GM21528 (cell line): ENCODE data around the gene APBA2.
"Not testable (repeated sequence)": the region's sequence is repeated elsewhere in the genome, so short reads cannot be mapped to it uniquely, and the experiment has no call there.

ENCODE experiments used
- ATAC-seq: cut with Tn5 transposase; IDR thresholded peaks from one replicate; pipeline ENCODE4 v1.9.1; 2021; ENCODE audit warnings: mild to moderate bottlenecking, moderate library complexity; ENCODE audit not compliant: unreplicated experiment, low FRiP score

Gene APBA2

DNA sequence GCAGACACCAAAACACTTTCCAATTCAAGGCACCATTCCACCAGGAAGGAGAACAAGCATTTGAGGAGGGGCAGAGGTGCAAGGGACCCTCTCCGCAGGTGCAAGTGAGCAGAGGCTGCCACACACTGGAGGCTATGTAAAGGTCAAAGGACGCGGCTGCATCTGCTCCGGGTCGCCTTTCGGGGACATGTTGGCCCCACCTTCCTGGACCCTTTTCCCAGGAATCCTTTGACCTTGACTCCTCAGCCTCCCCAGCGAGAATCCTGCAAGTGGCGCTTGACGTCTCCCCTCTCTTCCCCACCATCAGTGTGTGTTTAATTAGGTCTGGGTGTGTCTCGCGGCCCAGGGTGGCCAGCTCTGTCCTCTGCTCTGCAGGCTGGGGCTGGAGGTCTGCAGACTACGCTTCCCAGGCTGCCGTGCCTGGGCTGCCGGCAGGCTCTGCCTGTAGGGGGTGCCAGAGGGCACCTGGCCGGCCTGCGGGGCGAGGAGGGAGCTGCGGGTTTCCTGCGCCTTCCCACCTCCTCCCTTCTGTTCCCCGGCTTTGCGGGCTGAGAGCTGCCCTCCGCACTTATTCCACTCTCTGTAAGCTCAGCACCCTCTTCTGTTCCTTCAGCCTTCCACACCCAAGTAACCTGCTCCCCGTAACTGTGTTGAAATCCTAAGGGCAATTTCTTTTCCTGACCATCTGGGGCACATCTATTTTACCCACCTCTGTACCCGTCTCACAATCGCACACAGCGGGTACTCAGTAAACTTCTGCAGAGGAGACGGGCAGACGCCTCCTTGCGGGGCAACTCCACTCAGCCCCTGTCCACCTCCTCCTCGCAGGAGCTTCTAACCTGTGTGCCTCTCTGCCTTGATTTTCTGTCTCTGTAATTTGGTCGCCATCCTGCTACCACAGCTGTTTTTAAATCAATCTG, 254.0 kb downstream of the APBA2 start:
- ATAC-seq = no peak

DNA sequence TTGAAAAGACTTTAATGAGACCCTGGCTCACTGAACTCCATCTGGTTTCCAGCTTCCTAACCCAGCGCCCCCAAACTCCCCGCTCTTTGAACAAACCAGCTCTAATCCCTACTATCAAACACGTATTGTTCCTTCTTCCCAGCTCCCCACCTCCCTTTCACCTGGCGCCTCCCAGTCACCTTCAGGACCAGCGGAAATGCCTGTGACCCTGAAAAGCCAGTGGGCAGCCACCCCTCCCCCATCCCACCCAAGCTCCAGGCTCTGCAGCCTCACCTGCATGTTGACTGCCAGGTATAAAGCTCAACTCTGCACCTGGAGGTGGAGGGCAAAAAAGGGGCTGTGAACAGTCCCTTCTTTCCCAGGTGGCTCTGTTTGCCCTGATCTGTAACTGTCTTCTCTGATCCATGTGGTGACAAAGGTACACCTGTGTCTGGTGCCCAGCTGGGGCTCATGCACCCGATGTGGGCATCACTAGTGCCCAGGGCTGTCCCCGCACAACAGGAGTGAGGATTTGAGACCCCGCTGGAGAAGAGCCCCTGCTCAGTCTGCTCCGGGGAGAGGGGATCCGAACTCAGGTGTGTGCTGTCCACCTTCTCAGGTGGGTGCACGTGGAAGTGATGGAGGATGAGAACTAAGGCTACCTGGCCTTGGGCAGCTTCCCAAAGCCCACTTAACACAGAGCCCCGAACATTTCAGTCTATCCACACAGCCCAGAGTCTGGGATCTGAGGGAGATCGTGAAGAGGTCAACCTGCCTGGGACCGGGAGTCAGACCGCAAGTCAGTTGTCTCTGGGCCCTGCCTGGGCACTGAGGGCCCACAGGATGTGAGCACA, 254.9 kb downstream of the APBA2 start:
- ATAC-seq = no peak

GRCh38 chr15:29141308-29142128, 255.7 kb downstream of the APBA2 start:
- no peak for ATAC-seq

DNA sequence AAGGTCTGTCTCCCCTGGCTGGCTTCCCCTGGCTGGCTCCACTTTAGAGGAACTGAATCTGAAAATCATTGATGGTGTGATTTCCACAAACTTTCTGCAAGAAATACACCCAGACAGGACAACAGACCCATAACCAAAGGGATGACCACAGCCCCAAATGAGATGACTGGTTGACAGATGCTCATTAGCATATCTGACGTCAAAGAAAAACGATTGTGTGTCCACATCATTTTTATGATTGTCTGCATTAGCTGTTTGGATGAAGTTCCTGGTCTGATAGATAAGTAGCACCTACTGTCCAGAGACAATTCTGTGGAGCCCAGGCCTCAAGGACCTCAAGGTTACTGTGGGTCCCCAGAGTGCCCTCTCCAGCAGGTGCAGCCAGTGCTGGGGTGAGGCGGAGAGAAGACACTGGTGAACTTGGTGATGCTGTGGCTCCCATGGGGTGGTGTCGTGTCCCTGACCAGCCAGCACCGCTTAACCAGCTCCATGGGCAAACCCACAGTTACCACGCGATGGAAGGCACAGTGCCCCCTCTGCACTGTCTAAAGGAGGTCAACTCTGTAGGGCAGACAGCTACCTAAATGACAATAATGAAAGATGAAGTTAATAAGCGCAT, 256.5 kb downstream of the APBA2 start:
- no peak for ATAC-seq

DNA sequence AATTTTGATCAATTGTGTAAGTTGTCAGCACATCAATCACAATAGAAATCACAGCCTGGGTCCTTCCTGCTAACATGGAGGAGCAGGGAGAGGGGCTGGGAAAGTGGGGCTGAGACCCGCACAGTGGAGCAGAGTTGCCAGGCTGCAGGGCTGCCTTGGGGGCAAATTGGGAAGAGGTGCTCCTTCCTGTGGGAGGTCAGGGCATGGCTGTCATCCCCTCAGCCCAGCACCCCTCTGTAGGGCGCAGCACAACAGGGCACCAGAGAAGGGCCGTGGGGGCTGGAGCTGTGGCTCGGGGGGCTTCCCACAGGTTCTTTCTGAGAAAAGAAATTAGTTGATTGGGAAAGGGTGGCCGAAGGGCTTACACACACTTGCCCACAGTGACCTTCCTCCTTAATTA, 257.5 kb downstream of the APBA2 start:
- ATAC-seq = no peak

- no peak for ATAC-seq
These were observed 258.3 kb downstream of the APBA2 start for GRCh38 chr15:29143909-29144635.

DNA sequence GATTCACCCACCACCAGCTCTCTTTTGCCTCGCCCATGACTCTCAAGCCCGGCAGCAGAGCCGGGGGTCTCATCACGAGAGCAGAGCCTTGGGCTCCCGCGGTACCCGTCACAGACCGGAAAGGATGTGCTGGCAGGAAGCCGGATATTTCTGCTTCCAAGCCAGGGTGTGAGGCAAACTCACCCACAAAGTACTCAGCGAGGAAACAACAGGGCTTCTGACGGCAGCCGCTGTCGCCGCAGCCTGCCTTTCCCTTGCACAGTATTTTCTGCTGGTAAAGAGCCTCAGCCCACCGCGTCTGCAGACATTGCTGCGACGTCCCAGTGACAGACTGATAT, 263.9 kb downstream of the APBA2 start:
- ATAC-seq = no peak

GRCh38 chr15:29150515-29151483, 265.0 kb downstream of the APBA2 start:
- no peak for ATAC-seq

- no peak for ATAC-seq
These were observed 265.7 kb downstream of the APBA2 start for GRCh38 chr15:29151484-29151857.

GRCh38 chr15:29156521-29156920, 270.7 kb downstream of the APBA2 start:
- ATAC-seq = no peak

DNA sequence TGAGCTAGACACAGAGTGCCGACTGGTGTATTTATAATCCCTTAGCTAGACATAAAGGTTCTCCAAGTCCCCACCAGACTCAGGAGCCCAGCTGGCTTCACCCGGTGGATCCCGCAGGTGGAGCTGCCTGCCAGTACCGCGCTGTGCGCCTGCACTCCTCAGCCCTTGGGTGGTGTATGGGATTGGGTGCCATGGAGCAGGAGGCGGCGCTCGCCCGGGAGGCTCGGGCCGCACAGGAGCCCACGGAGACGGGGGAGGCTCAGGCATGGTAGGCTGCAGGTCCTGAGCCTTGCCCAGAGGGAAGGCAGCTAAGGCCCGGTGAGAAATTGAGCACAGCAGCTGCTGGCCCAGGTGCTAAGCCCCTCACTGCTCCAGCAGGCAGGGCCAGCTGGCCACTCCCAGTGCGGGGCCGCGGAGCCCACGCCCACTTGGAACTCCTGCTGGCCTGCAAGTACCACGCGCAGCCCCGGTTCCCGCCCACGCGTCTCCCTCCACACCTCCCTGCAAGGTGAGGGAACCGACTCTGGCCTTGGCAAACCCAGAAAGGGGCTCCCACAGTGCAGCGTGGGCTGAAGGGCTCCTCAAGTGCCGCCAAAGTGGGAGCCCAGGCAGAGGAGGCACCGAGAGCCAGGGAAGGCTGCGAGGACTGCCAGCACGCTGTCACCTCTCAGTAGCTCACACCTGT, 274.1 kb downstream of the APBA2 start:
- no peak for ATAC-seq

DNA sequence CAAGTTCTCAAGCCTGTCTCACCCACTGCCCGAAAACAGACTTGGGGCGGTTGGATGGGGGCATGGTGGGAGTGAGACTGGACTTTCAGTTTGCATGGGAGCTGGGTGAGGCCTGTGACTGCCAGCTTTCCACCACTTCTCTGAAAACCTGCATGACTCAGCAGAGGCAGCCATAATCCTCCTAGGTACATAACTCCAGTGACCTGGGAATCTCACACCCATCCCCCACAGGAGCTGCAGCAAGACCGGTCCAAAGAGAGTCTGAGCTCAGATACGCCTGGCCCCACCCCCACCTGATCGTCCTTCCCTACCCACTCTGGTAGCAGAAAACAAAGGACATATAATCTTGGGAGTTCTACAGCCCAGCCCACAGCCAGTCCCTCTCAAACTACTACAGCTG, 276.6 kb downstream of the APBA2 start:
- ATAC-seq = no peak

GRCh38 chr15:29167122-29167521, 281.3 kb downstream of the APBA2 start:
- not testable (repeated sequence) for ATAC-seq
